Stimulated activated naive B cell treated with anti-CD40 and anti-IgM and Interleukin-4, amounts not matched to agents 10 μg/mL and 1 μg/mL and 100 μg/mL, for 72 hours (primary cell): ENCODE measurements around the gene NKD2.
"Not testable (repeated sequence)": the region's sequence is repeated elsewhere in the genome, so short reads cannot be mapped to it uniquely, and the experiment has no call there.

ENCODE experiments used
- ATAC-seq, 2 donors: fragments of 150-1000 bp; cut with Tn5 transposase; replicated peaks; 2 replicates each; pipeline ENCODE4 v1.10.0; 2021; ENCODE audit warnings: moderate library complexity in 1 of 2
- DNase-seq: peaks from one replicate; pipeline ENCODE4 v3.0.0; 2021
- H3K27ac Mint-ChIP-seq: one replicate; pipeline ENCODE4 v1.8.0; 2022; ENCODE audit warnings: mild to moderate bottlenecking, mixed read lengths
- H3K27me3 Mint-ChIP-seq, 2 donors: one replicate each; pipeline ENCODE4 v1.8.0; 2022; ENCODE audit warnings: mixed read lengths in 2 of 2
- H3K36me3 Mint-ChIP-seq, 2 donors: one replicate each; pipeline ENCODE4 v1.8.0; 2022; ENCODE audit warnings: mixed read lengths in 2 of 2, mild to moderate bottlenecking in 1 of 2
- H3K4me1 Mint-ChIP-seq, 2 donors: one replicate each; pipeline ENCODE4 v1.8.0; 2022; ENCODE audit warnings: mixed read lengths in 2 of 2, mild to moderate bottlenecking in 1 of 2
- H3K4me3 Mint-ChIP-seq, 2 donors: one replicate each; pipeline ENCODE4 v1.8.0; 2022; ENCODE audit warnings: mild to moderate bottlenecking in 2 of 2, mixed read lengths in 2 of 2, moderate library complexity in 1 of 2
- H3K9me3 Mint-ChIP-seq, 2 donors: one replicate each; pipeline ENCODE4 v1.8.0; 2022; ENCODE audit warnings: mixed read lengths in 2 of 2, mild to moderate bottlenecking in 1 of 2

NKD2 gene

DNA sequence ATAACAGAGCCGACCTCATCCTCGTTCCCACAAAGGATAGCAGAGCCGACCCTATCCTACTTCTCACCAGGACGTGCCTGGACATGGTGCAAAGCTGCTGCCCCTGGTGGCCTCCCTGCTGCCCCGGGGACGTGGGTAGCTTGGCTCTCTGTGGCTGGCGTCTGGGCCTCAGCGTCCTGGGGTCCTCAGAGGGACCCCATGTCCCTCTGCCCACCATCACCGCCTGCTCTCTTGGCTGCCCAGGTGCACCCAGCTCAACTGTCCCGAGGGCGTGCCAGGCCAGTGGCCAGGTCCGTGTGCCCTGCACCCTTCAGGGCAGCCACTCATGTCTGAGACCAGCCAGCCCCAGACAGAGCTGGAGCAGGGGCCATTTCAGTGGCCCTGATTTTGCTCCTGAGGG is 8.5 kb downstream of the NKD2 start:
- no peak for DNase-seq
- ATAC-seq = no peak
- no peaks in the 10 kb centered on the region for H3K9me3 Mint-ChIP-seq
- no peaks in the 10 kb centered on the region for H3K36me3 Mint-ChIP-seq
- peaks cover 9 to 11% of the 10 kb centered on the region in 2 donors for H3K27me3 Mint-ChIP-seq
- no peak overlapping the region for H3K4me3 Mint-ChIP-seq
- no peaks in the 10 kb centered on the region for H3K4me1 Mint-ChIP-seq
- H3K27ac Mint-ChIP-seq = no peak overlapping the region

DNA sequence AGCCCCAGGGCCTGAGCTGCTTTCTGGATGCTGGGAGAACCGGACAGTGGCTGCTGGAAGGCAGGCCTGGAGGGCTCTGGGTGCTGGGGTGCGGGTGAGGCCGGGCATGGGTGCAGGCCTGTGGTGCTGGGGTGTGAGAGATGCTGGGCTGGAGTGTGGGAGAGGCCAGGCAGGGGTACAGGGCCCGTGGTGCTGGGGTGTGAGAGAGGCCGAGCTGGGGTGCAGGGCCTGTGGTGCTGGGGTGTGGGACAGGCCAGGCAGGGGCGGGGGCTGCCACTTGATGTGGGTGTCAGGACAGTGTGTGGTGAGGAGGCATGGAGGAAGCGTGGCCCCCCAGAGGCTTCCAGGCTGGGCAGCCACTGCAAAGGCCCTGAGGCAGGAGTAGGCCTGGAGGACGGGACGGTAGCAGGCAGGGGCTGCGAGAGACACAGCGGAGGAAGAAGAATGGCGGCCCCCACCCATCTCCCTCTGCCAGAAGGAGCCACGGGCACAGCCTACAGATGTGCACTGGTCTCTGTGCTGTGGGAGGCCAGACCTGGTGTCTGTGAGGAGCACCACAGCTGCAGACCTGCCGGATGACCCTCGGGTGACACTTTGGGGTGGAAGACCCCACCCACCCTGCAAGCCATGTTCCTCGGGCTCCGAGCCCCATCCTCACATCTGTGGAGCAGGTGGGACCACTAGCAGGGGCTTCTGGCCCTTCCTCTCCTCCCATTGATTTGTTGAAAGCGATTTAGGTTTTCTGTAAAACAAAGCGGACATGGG is 9.3 kb downstream of the NKD2 start:
- Mint-ChIP-seq H3K4me1 (no peaks in the 10 kb centered on the region), H3K4me3 (no peak overlapping the region), H3K9me3 (no peaks in the 10 kb centered on the region), H3K27me3 (peaks cover 4 to 5% of the 10 kb centered on the region in 2 donors), H3K27ac (no peak overlapping the region), H3K36me3 (no peaks in the 10 kb centered on the region)
- DNase-seq (no peak), ATAC-seq (no peak)

DNA sequence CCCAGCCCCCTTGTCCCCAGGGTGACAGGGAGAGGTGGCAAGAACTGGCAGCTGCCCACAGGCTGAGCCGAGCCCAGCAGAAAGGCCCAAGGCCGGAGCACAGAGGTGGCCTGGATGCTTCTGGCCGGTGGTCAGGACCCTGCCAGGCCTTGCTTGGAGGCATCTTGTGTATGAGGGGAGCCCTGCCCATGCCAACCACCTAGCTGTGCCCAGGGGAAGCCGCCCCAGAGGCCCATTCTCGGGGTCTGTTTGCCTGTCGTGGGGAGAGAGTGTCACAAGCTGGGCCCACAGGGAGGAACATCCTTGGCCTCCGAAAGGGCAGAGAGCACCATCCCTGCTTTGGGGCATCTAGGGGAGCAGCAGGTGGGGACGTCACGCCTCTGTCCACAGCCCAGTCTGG is 10.0 kb downstream of the NKD2 start:
- H3K27me3 Mint-ChIP-seq = peaks cover 0 to 3% of the 10 kb centered on the region in 2 donors
- H3K4me3 Mint-ChIP-seq = no peak overlapping the region
- H3K9me3 Mint-ChIP-seq = no peaks in the 10 kb centered on the region
- DNase-seq (no peak), ATAC-seq (no peak)
- H3K4me1 Mint-ChIP-seq = no peaks in the 10 kb centered on the region
- H3K36me3 Mint-ChIP-seq = no peaks in the 10 kb centered on the region
- H3K27ac Mint-ChIP-seq = no peak overlapping the region

DNA sequence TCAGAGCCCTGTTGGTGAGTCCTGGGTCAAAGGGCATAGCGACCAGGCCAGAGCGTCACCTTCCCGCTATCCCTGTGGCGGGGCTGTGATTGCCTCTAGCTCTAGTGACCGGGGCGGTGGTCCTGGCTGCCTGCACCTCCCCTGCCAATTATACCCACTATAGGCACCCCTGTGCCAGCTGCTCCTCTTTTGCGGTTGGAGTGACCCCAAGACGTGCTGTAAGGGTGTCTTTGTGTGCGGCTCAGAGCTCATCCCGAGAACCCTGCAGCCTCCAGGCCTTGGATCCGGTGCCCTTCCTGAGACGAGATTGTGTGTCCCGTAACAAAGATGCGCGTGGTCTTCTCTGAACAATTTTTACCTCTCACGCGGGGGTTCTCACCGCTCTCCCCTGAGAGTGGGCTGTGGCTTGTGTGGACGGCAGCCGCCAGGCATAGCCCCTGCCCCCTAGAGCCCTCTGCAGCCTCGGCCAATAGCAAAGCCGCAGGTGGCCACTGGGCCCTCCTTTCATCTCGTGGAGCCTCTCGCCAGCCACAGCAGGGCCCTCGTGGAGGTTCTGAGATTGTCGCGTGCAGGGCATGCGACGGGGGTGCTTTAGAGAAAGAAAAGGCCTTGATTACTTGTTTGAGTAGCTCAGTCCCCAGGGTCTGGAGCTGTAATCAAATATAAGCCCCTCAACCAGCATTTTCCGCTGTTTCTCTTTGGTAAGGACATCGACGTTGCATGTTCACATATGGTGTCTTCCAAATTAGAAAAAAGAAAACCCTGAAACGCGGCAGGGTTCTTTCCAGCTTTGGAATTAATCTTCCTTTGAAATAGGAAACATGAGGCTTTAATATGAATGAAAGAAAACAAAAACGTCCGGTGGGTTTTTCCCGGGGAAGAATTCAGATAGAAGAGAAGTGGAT is 10.7 kb downstream of the NKD2 start:
- no peak for ATAC-seq
- Mint-ChIP-seq H3K4me3 (no peak overlapping the region), H3K4me1 (no peaks in the 10 kb centered on the region), H3K36me3 (no peaks in the 10 kb centered on the region), H3K27ac (no peak overlapping the region), H3K9me3 (no peaks in the 10 kb centered on the region), H3K27me3 (peaks cover 0 to 3% of the 10 kb centered on the region in 2 donors)
- DNase-seq = no peak

DNA sequence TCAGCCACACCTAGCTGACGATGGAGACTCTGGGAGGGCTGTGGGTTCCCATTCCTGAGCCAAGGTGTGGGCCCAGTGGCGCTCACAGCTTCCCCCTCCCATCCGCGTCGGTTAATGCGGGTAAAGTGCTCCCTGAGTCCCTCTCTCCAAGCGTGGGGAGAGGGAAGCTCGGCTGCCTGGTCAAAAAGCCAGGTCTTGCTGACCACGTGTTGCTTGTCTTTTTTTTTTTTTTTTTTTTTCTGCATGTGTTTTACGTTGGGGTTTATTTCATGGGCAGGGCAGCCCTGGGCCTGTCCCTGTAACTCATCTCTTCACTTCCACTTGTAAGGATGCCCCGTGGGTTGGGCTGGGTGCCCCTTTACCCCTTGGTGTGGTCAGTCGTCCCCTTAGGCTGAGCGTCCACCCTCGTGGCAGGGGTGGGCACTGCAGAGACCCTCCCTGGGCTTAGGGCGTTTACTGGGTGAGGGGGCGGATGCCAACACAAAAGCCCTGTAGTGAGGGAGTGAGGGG is 11.9 kb downstream of the NKD2 start:
- no peaks in the 10 kb centered on the region for H3K36me3 Mint-ChIP-seq
- ATAC-seq (no peak), DNase-seq (no peak)
- H3K9me3 Mint-ChIP-seq = no peaks in the 10 kb centered on the region
- H3K4me1 Mint-ChIP-seq = no peaks in the 10 kb centered on the region
- no peak overlapping the region for H3K4me3 Mint-ChIP-seq
- no peak overlapping the region for H3K27ac Mint-ChIP-seq
- peaks cover 0 to 3% of the 10 kb centered on the region in 2 donors for H3K27me3 Mint-ChIP-seq

DNA sequence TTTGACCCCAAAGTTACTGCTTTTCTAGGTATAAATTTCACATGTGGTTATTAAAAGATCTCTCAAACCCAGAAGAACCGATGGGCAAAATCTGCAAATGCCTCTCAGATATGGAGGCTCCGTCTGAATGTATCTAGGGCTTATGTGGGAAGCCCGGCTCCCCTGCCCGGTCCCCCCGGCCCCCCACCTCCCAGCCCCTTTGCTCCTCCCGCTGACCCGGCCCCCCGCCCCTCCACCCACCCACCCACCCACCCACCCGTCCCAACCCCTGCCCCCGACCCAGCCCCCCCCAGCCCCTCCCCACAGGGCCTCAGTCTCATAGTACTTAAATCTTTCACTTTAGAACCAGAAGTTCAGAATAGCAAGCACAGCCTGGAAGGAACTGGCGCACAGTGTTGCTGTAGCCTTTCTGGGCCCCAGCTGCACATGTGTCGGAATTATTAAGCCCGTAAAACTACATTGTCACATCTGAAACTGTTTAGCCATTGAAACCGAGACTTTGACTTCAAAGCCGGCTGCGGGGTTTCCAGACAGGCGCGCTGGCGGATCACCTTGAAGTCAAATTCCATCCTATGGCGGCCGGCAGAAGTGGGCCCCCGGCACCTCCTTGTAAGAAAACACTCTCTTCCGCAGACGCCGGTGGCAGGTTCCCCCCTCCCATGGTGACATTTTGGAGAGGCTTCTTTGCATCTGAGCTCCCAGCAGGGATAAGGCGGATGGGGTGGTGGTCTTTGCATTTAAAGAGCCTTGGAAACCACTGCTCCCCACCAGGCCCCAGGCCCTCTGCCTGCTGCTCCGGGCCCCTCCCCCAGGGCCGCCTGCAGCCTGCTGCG is 12.8 kb downstream of the NKD2 start:
- Mint-ChIP-seq H3K4me1 (no peaks in the 10 kb centered on the region), H3K36me3 (no peaks in the 10 kb centered on the region), H3K9me3 (no peaks in the 10 kb centered on the region), H3K27ac (no peak overlapping the region), H3K4me3 (no peak overlapping the region), H3K27me3 (peaks cover 0 to 3% of the 10 kb centered on the region in 2 donors)
- ATAC-seq = no peak
- no peak for DNase-seq

DNA sequence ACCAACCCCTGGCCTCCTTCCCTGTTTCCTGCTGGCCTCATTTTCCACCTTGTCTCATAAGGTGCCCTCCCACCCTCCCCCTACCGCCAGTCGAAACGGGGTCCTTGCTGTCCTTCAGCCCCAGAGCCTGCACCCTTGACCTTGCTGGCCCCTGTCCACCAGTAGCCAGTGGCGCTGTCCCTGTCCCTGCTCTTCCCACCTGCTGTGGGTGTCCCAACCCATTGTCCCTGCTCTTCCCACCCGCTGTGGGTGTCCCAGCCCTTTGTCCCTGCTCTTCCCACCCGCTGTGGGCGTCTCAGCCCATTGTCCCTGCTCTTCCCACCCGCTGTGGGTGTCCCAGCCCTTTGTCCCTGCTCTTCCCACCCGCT is 13.4 kb downstream of the NKD2 start:
- not testable (repeated sequence) for H3K27ac Mint-ChIP-seq, H3K9me3 Mint-ChIP-seq, H3K27me3 Mint-ChIP-seq, DNase-seq, H3K4me1 Mint-ChIP-seq, ATAC-seq, H3K36me3 Mint-ChIP-seq, H3K4me3 Mint-ChIP-seq

DNA sequence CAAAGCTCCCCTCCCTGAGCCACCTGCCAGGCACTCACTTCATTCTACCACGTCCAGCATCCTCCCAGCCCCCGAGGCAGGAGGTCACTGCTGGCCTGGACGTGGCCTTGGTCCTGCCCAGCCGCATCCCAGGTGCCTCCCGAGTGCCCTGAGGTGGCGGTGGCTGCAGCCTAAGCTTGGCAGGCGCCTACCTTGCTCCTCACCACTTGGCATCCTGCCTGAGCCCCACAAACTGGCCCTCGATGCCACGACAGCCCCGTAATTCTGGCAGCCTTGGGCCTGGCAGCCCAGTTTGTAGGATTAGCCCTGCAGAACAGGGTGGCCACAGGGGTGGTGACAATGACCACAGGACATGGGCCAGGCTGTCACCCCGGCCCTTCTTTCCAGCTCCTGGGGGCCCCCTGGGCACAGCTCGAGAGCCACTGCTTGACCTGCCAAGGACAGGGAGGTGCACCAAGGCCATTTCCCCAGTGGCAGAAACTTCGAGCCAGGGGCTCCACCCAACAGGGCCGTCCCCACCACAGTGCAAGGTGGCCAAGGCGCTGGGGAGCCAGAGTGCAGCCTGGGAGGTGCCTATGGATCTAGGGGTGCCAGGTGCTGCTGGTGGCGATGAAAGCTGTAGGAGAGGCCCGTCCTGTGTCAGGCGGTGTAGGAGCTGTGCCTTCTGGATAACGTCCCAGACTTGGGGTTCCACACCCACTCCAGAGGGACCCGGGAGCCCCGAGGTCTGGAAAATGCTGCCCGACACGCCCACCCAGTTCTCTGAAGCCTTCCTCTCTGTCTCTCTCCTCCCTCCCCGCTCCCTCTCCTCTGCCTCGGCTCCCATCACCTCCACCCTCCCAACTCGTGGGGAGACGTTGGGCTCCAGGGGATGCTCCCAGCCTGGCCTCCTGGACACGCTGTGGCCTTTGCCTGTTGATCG is 18.4 kb downstream of the NKD2 start:
- H3K27me3 Mint-ChIP-seq = peaks cover under 1 to 14% of the 10 kb centered on the region in 2 donors

DNA sequence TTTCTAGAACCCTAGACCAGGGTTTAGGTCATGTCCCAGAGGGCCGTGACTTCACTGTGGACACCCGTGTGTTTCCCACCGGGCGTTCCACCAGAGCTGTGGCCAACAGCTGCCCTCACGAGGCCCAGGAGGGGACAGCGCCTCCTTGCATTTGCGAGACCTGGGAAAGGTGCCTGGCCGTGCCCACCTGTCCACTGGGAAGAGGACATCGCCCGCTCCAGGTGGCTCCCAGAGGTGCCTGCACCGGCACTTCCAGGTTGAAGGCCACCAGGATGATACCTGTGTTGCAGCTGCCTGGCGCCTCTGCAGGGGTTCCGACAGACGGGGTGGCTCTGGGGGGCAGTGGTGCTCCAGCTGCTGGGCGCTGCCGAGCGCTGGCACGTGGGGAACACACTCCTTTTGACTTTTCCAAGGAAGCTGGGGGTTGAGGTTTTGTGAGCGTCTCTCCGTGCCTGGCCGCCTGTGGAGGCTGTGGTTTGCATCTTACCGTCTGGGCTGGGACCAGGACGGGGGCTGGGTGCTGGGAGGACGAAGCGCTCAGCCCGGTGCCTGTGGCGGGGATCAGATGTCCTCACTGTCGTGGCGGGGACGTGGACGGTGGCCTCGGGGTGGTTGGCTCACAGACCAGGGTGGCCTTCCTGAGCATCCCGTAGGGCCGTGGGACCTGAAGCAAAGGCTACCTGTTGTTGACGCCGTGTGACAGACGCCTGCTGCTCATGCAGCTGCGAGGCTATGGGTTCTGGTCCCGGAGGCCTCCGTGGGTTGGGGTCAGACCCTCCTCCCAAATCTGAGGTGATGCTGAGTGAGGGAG is 19.2 kb downstream of the NKD2 start:
- DNase-seq (no peak), ATAC-seq (no peak)
- H3K4me1 Mint-ChIP-seq = no peaks in the 10 kb centered on the region
- no peaks in the 10 kb centered on the region for H3K9me3 Mint-ChIP-seq
- no peak overlapping the region for H3K4me3 Mint-ChIP-seq
- H3K27ac Mint-ChIP-seq = no peak overlapping the region
- peaks cover 6 to 14% of the 10 kb centered on the region in 2 donors for H3K27me3 Mint-ChIP-seq
- H3K36me3 Mint-ChIP-seq = no peaks in the 10 kb centered on the region

More for the DNA sequence above, 18.4 kb downstream of the NKD2 start:
- Mint-ChIP-seq H3K27ac (no peak overlapping the region), H3K4me3 (no peak overlapping the region), H3K9me3 (no peaks in the 10 kb centered on the region), H3K4me1 (no peaks in the 10 kb centered on the region), H3K36me3 (no peaks in the 10 kb centered on the region)
- no peak for ATAC-seq
- DNase-seq = no peak

DNA sequence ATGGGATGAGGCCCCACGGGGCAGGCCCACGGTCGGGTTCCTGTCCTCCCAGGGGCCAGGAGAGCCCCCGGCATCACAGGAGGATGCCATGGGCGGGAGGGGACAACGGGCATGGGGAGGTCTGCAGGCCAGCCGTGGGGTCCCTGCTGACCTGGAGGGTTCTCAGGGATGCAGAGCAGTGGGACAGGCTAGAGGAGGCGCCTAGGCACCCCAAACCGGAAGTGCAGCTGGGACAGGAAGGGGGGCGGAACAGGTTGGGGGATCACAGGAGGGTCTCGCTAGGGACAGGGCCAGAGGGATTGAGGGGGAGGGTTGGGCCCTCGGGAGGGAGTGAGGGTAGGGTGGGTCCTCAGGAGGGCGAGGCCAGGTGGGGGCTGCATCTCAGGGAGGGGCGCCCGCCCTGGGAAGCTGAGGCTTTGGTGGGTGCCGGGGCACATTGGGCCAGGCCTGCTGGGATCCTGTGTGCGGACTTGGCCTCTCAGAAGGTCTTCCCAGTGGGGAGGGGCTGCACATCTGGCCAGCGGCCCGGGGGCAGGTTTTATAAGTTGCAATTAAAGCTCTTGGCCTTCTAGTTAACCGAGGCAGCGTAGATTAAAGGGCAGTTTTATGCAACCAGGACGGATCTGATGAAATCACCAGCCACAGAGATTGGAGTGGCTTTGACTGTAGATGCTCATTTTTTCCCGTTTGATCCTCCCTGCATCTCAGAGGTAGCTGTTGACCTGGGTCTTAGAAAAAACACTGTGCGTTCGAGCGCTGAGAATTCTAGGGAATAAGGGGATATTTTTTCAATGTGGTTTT is 20.1 kb downstream of the NKD2 start:
- ATAC-seq = no peak
- Mint-ChIP-seq H3K4me1 (no peaks in the 10 kb centered on the region), H3K4me3 (no peak overlapping the region), H3K36me3 (no peaks in the 10 kb centered on the region), H3K27ac (no peak overlapping the region), H3K27me3 (peaks cover 6 to 15% of the 10 kb centered on the region in 2 donors), H3K9me3 (no peaks in the 10 kb centered on the region)
- no peak for DNase-seq

DNA sequence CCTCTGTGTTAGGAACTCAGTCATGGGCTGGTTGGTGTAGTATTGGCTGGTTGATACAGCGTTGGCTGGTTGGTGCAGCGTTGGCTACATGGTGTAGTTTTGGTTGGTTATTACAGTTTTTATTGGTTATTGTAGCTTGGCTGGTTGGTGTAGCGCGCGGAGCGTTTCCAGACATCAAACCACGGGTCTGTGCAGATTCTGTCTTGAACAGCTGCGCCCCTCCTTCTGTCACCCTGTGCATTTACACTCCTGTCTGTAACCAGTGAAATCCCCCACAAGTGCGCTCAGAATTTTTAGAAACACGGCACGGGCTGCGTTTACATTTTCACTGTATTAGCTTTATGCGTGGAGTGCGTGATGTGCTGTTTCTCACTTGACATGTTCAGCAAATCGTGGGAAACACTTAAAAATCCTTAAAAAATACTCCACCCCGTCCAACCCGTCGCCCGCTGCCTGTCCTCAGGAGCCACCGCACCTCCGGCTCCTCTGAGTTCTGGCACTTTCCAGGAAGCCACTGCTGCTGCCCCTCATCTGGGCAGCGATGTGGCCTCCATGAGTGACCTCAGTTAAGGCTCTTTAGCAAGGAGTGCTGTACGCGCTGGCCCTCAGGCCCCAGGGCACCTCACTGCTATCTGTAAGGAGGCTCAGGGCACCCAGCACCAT is 20.8 kb downstream of the NKD2 start:
- Mint-ChIP-seq H3K27ac (no peak overlapping the region), H3K9me3 (no peaks in the 10 kb centered on the region), H3K27me3 (peaks cover 6 to 20% of the 10 kb centered on the region in 2 donors), H3K36me3 (no peaks in the 10 kb centered on the region), H3K4me3 (no peak overlapping the region), H3K4me1 (no peaks in the 10 kb centered on the region)
- DNase-seq (no peak), ATAC-seq (no peak)
